Gastroesophageal sphincter (tissue), 4 donors: ENCODE results near the gene SLC25A13. TPM values are rescaled to one million over a fixed set of nuclear protein-coding genes. Genes with fewer than 3 reads are reported as not detected.
"Not testable (repeated sequence)": the region's sequence is repeated elsewhere in the genome, so short reads cannot be mapped to it uniquely, and the experiment has no call there.

Experiments
- ATAC-seq: fragments of 150-250 bp; one replicate; pipeline ENCODE4 v1.9.1; 2016; ENCODE audit warnings: mild to moderate bottlenecking, moderate library complexity
- H3K27ac ChIP-seq, 4 donors: fragments of 200-600 bp; sonication (generic) in 3 of 4; 1 replicate in 3 of 4; 2 replicates in 1 of 4; pipeline ENCODE4 v1.5.1; 2016 to 2019
- H3K27me3 ChIP-seq: fragments of 200-600 bp; sonication (generic); one replicate; pipeline ENCODE4 v1.5.1; 2019
- H3K36me3 ChIP-seq, 2 donors: fragments of 200-600 bp; sonication (generic); one replicate each; pipeline ENCODE4 v1.5.1; 2019; ENCODE audit warnings: control low read depth in 1 of 2
- H3K4me1 ChIP-seq, 3 donors: fragments of 200-600 bp; sonication (generic); 1 replicate in 2 of 3; 2 replicates in 1 of 3; pipeline ENCODE4 v1.5.1; 2016 to 2019; ENCODE audit warnings: control low read depth in 2 of 3
- H3K4me3 ChIP-seq, 2 donors: fragments of 200-600 bp; sonication (generic); one replicate each; pipeline ENCODE4 v1.5.1; 2019; ENCODE audit warnings: mild to moderate bottlenecking in 1 of 2, moderate library complexity in 1 of 2
- H3K9me3 ChIP-seq, 3 donors: fragments of 200-600 bp; sonication (generic); one replicate each; pipeline ENCODE4 v1.5.1; 2017 to 2019; ENCODE audit warnings: control low read depth in 2 of 3
- CTCF ChIP-seq, 4 experiments: fragments of 200-600 bp in 2 of 4; fragments of 450-650 bp in 2 of 4; sonication (generic) in 1 of 4; IDR thresholded peaks; one replicate each; pipeline ENCODE4 v1.5.1; 2017 to 2019; ENCODE audit warnings: antibody characterized with exemption in 4 of 4, mild to moderate bottlenecking in 2 of 4, moderate library complexity in 2 of 4
- EP300 ChIP-seq: sonication (generic); formaldehyde crosslinking; IDR thresholded peaks from one replicate; pipeline ENCODE4 v1.6.1; 2017; ENCODE audit warnings: antibody characterized with exemption, mild to moderate bottlenecking
- POLR2A ChIP-seq, 2 donors: fragments of 450-650 bp; IDR thresholded peaks; one replicate each; pipeline ENCODE4 v1.6.1; 2017; ENCODE audit warnings: antibody characterized with exemption in 2 of 2, mild to moderate bottlenecking in 2 of 2, moderate library complexity in 1 of 2
- POLR2AphosphoS5 ChIP-seq: sonication (generic); formaldehyde crosslinking; IDR thresholded peaks from one replicate; pipeline ENCODE4 v1.6.1; 2017; ENCODE audit warnings: antibody characterized with exemption
- WGBS, 2 donors: methylation state at CpG; one replicate each; pipeline ENCODE4 v1.1.5; 2018; ENCODE audit warnings: low coverage in 1 of 2; 5-methylcytosine and 5-hydroxymethylcytosine counted together
- total RNA-seq, 4 donors: library from RNA; depleted of rRNA; stranded (reverse); fragments of >200 nt; gene quantifications; one replicate each; pipeline ENCODE4 v1.1.0, GENCODE V29; 2016

SLC25A13 gene
- total RNA-seq, 4 donors from 2014 or later, result 19.0 to 42.0 (median 28.0) TPM

GRCh38 chr7:96300986-96301385 is 20.9 kb downstream of the SLC25A13 start:
- Histone ChIP-seq H3K27ac (no peak overlapping the region), H3K4me3 (no peak overlapping the region), H3K4me1 (peaks cover 0 to 48% (median 3%) of the 10 kb centered on the region in 3 donors), H3K9me3 (no peaks in the 10 kb centered on the region), H3K27me3 (no peaks in the 10 kb centered on the region), H3K36me3 (peaks cover 0 to 6% of the 10 kb centered on the region in 2 donors)
- 53 to 100% methylated on average over 1 of the region's 1 CpG for WGBS, 2 donors
- TF ChIP-seq CTCF (IDR thresholded peaks at IDR 0.05) (no peak), POLR2AphosphoS5 (no peak), EP300 (no peak), POLR2A (IDR thresholded peaks at IDR 0.05) (no peak)
- ATAC-seq, result no peak

- no peak for TF ChIP-seq EP300
- TF ChIP-seq CTCF (IDR thresholded peaks at IDR 0.05), result no peak
- TF ChIP-seq POLR2A (IDR thresholded peaks at IDR 0.05), result no peak
- TF ChIP-seq POLR2AphosphoS5, result no peak
- Histone ChIP-seq H3K9me3 (no peaks in the 10 kb centered on the region), H3K4me3 (no peak overlapping the region), H3K27me3 (no peaks in the 10 kb centered on the region), H3K4me1 (peaks cover 0 to 47% (median 3%) of the 10 kb centered on the region in 3 donors), H3K27ac (no peak overlapping the region), H3K36me3 (peaks cover 0 to 8% of the 10 kb centered on the region in 2 donors)
- ATAC-seq, result no peak
Observed at GRCh38 chr7:96300502-96300901, 21.4 kb downstream of the SLC25A13 start.

- Histone ChIP-seq H3K4me3 (no peak overlapping the region), H3K4me1 (peaks cover 0 to 37% (median 3%) of the 10 kb centered on the region in 3 donors), H3K36me3 (peaks cover 0 to 18% of the 10 kb centered on the region in 2 donors), H3K27ac (no peak overlapping the region), H3K27me3 (no peaks in the 10 kb centered on the region), H3K9me3 (no peaks in the 10 kb centered on the region)
- TF ChIP-seq EP300, result no peak
- no peak for TF ChIP-seq POLR2AphosphoS5
- TF ChIP-seq POLR2A (IDR thresholded peaks at IDR 0.05), result no peak
- no peak for TF ChIP-seq CTCF (IDR thresholded peaks at IDR 0.05)
- ATAC-seq, result no peak
- WGBS, 2 donors, result 82 to 100% methylated on average over 1 of the region's 1 CpG
Observed at GRCh38 chr7:96299496-96299895, 22.4 kb downstream of the SLC25A13 start.

- no peaks in the 10 kb centered on the region for H3K27me3 ChIP-seq
- no peaks in the 10 kb centered on the region for H3K9me3 ChIP-seq
- no peak overlapping the region for H3K27ac ChIP-seq
- TF ChIP-seq EP300 (no peak), POLR2AphosphoS5 (no peak), CTCF (IDR thresholded peaks at IDR 0.05) (no peak), POLR2A (IDR thresholded peaks at IDR 0.05) (no peak)
- no peak overlapping the region for H3K4me3 ChIP-seq
- H3K36me3 ChIP-seq, result peaks cover 0 to 21% of the 10 kb centered on the region in 2 donors
- peaks cover 0 to 35% (median 3%) of the 10 kb centered on the region in 3 donors for H3K4me1 ChIP-seq
- ATAC-seq, result no peak
Observed at GRCh38 chr7:96297876-96298275, 24.0 kb downstream of the SLC25A13 start.

- H3K27ac ChIP-seq, H3K9me3 ChIP-seq, ATAC-seq, H3K27me3 ChIP-seq, H3K4me3 ChIP-seq: not testable (repeated sequence)
- WGBS, 2 donors, result 94% methylated on average over 3 of the region's 5 CpGs; no CpG with 5 or more reads in 1 of the 2 donors
- Histone ChIP-seq H3K4me1 (peaks cover 0 to 35% (median 3%) of the 10 kb centered on the region in 3 donors), H3K36me3 (peaks cover 0 to 21% of the 10 kb centered on the region in 2 donors)
Observed at GRCh38 chr7:96297446-96297845, 24.5 kb downstream of the SLC25A13 start.

GRCh38 chr7:96293911-96294310 is 28.0 kb downstream of the SLC25A13 start:
- H3K4me3 ChIP-seq, H3K27ac ChIP-seq, H3K9me3 ChIP-seq, H3K27me3 ChIP-seq, ATAC-seq: not testable (repeated sequence)
- Histone ChIP-seq H3K4me1 (peaks cover 0 to 17% (median 0%) of the 10 kb centered on the region in 3 donors), H3K36me3 (peaks cover 0 to 21% of the 10 kb centered on the region in 2 donors)
- WGBS, 2 donors, result 100% methylated on average over 1 of the region's 4 CpGs; no CpG with 5 or more reads in 1 of the 2 donors
